Activated T-helper 1 cell treated with anti-CD3 and anti-CD28 coated beads, Interleukin-12 subunit alpha, Interleukin-12 subunit beta, Interleukin-2, Interleukin-4 antibody, amounts not matched to agents 30 ng/mL and 10 ng/mL and 1 ng/mL, durations not matched to agents 14 hours and 24 hours and 36 hours (primary cell): ENCODE data around the gene UGGT2. TPM values are rescaled to one million over a fixed set of nuclear protein-coding genes. Genes with fewer than 3 reads are reported as not detected.

Experiments used
- DNase-seq: peaks from one replicate; pipeline ENCODE4 v3.0.0; 2021; ENCODE audit warnings: low spot score
- H3K27ac Mint-ChIP-seq: one replicate; pipeline ENCODE4 v1.8.0; 2021; ENCODE audit warnings: mild to moderate bottlenecking, mixed read lengths
- H3K27me3 Mint-ChIP-seq: one replicate; pipeline ENCODE4 v1.8.0; 2022; ENCODE audit warnings: mild to moderate bottlenecking, moderate library complexity, mixed read lengths; ENCODE audit not compliant: insufficient read depth
- H3K36me3 Mint-ChIP-seq: one replicate; pipeline ENCODE4 v1.8.0; 2021; ENCODE audit warnings: low read depth, mixed read lengths
- H3K4me1 Mint-ChIP-seq: one replicate; pipeline ENCODE4 v1.8.0; 2021; ENCODE audit warnings: low read depth, mixed read lengths
- H3K4me3 Mint-ChIP-seq: one replicate; pipeline ENCODE4 v1.8.0; 2021; ENCODE audit warnings: mild to moderate bottlenecking, moderate library complexity, mixed read lengths
- H3K9me3 Mint-ChIP-seq: one replicate; pipeline ENCODE4 v1.8.0; 2021; ENCODE audit warnings: mixed read lengths
- intact Hi-C: fragments of 100-400 bp; cut with micrococcal nuclease; formaldehyde crosslinking; loops from one replicate; pipeline ENCODE4 v1.15.1; 2024
- total RNA-seq: library from RNA; stranded (reverse); gene quantifications from 2 replicates; pipeline ENCODE4 v1.2.3, GENCODE V29; 2022

UGGT2 gene
- total RNA-seq, 1 donor from 2014 or later, result 0.26 TPM

GRCh38 chr13:95834134-95834765 is 219.0 kb downstream of the UGGT2 start:
- Mint-ChIP-seq H3K9me3 (no peaks in the 10 kb centered on the region), H3K36me3 (no peaks in the 10 kb centered on the region), H3K27ac (no peak overlapping the region), H3K27me3 (peaks cover 15% of the 10 kb centered on the region), H3K4me3 (no peak overlapping the region), H3K4me1 (no peaks in the 10 kb centered on the region)
- DNase-seq, result peak; percentile 38
- intact Hi-C loops, result loop anchor here (1.0 to 10.0 kb wide), 7 partner anchors 158 to 642 kb away; no protein-coding TSS in a partner anchor

GRCh38 chr13:95833719-95834118 is 219.5 kb downstream of the UGGT2 start:
- Mint-ChIP-seq H3K4me1 (no peaks in the 10 kb centered on the region), H3K36me3 (no peaks in the 10 kb centered on the region), H3K9me3 (no peaks in the 10 kb centered on the region)

GRCh38 chr13:95833126-95833525 is 220.1 kb downstream of the UGGT2 start:
- Mint-ChIP-seq H3K27ac (no peak overlapping the region), H3K4me1 (no peaks in the 10 kb centered on the region), H3K4me3 (no peak overlapping the region), H3K9me3 (no peaks in the 10 kb centered on the region), H3K36me3 (no peaks in the 10 kb centered on the region), H3K27me3 (peaks cover 15% of the 10 kb centered on the region)
- intact Hi-C loops, result loop anchor here (5.0 to 10.0 kb wide), 2 partner anchors 428 to 641 kb away; no protein-coding TSS in a partner anchor
- DNase-seq, result no peak

More at GRCh38 chr13:95833719-95834118, 219.5 kb downstream of the UGGT2 start:
- intact Hi-C loops, result loop anchor here (1.0 to 10.0 kb wide), 7 partner anchors 157 to 641 kb away; no protein-coding TSS in a partner anchor
- H3K4me3 Mint-ChIP-seq, result no peak overlapping the region
- DNase-seq, result no peak
- H3K27me3 Mint-ChIP-seq, result peaks cover 15% of the 10 kb centered on the region
- H3K27ac Mint-ChIP-seq, result no peak overlapping the region

- H3K27me3 Mint-ChIP-seq, result peaks cover 10% of the 10 kb centered on the region
- no peak for DNase-seq
- intact Hi-C loops, result no loop called here
- H3K4me1 Mint-ChIP-seq, result no peaks in the 10 kb centered on the region
- no peak overlapping the region for H3K4me3 Mint-ChIP-seq
- H3K27ac Mint-ChIP-seq, result no peak overlapping the region
- no peaks in the 10 kb centered on the region for H3K9me3 Mint-ChIP-seq
- H3K36me3 Mint-ChIP-seq, result no peaks in the 10 kb centered on the region
Measured at GRCh38 chr13:95822303-95822702, 230.9 kb downstream of the UGGT2 start.

- Mint-ChIP-seq H3K27ac (no peak overlapping the region), H3K4me3 (no peak overlapping the region), H3K9me3 (no peaks in the 10 kb centered on the region), H3K4me1 (no peaks in the 10 kb centered on the region), H3K36me3 (no peaks in the 10 kb centered on the region), H3K27me3 (peaks cover 13% of the 10 kb centered on the region)
- intact Hi-C loops, result no loop called here
- DNase-seq, result no peak
Measured at GRCh38 chr13:95814495-95814894, 238.7 kb downstream of the UGGT2 start.

- peaks cover 16% of the 10 kb centered on the region for H3K27me3 Mint-ChIP-seq
- no peaks in the 10 kb centered on the region for H3K9me3 Mint-ChIP-seq
- no peaks in the 10 kb centered on the region for H3K36me3 Mint-ChIP-seq
- no peak overlapping the region for H3K27ac Mint-ChIP-seq
- no peak for DNase-seq
- H3K4me1 Mint-ChIP-seq, result no peaks in the 10 kb centered on the region
- intact Hi-C loops, result no loop called here
- no peak overlapping the region for H3K4me3 Mint-ChIP-seq
Measured at GRCh38 chr13:95813139-95813538, 240.1 kb downstream of the UGGT2 start.

- intact Hi-C loops, result no loop called here
- Mint-ChIP-seq H3K27me3 (peaks cover 13% of the 10 kb centered on the region), H3K9me3 (no peaks in the 10 kb centered on the region), H3K27ac (no peak overlapping the region), H3K4me3 (no peak overlapping the region), H3K4me1 (no peaks in the 10 kb centered on the region), H3K36me3 (no peaks in the 10 kb centered on the region)
- DNase-seq, result no peak
Measured at GRCh38 chr13:95809429-95809828, 243.8 kb downstream of the UGGT2 start.

GRCh38 chr13:95805921-95806320 is 247.3 kb downstream of the UGGT2 start:
- Mint-ChIP-seq H3K4me1 (no peaks in the 10 kb centered on the region), H3K27ac (no peak overlapping the region), H3K9me3 (no peaks in the 10 kb centered on the region), H3K36me3 (no peaks in the 10 kb centered on the region), H3K27me3 (peaks cover 10% of the 10 kb centered on the region), H3K4me3 (no peak overlapping the region)
- DNase-seq, result no peak
- intact Hi-C loops, result no loop called here

GRCh38 chr13:95801825-95802224 is 251.4 kb downstream of the UGGT2 start:
- H3K36me3 Mint-ChIP-seq, result no peaks in the 10 kb centered on the region
- H3K4me3 Mint-ChIP-seq, result no peak overlapping the region
- no peaks in the 10 kb centered on the region for H3K4me1 Mint-ChIP-seq
- H3K9me3 Mint-ChIP-seq, result no peaks in the 10 kb centered on the region
- intact Hi-C loops, result no loop called here
- no peak overlapping the region for H3K27ac Mint-ChIP-seq
- peaks cover 5% of the 10 kb centered on the region for H3K27me3 Mint-ChIP-seq
- DNase-seq, result no peak

GRCh38 chr13:95800436-95800835 is 252.8 kb downstream of the UGGT2 start:
- Mint-ChIP-seq H3K4me1 (no peaks in the 10 kb centered on the region), H3K27me3 (peaks cover 5% of the 10 kb centered on the region), H3K9me3 (no peaks in the 10 kb centered on the region), H3K4me3 (no peak overlapping the region), H3K27ac (no peak overlapping the region), H3K36me3 (no peaks in the 10 kb centered on the region)
- DNase-seq, result no peak
- intact Hi-C loops, result no loop called here

GRCh38 chr13:95797016-95797415 is 256.2 kb downstream of the UGGT2 start:
- no peak for DNase-seq
- intact Hi-C loops, result no loop called here
- Mint-ChIP-seq H3K27me3 (no peaks in the 10 kb centered on the region), H3K4me3 (no peak overlapping the region), H3K4me1 (no peaks in the 10 kb centered on the region), H3K27ac (no peak overlapping the region), H3K36me3 (peaks cover 8% of the 10 kb centered on the region), H3K9me3 (no peaks in the 10 kb centered on the region)

GRCh38 chr13:95793781-95794180 is 259.4 kb downstream of the UGGT2 start:
- no peak overlapping the region for H3K4me3 Mint-ChIP-seq
- H3K4me1 Mint-ChIP-seq, result no peaks in the 10 kb centered on the region
- no peaks in the 10 kb centered on the region for H3K27me3 Mint-ChIP-seq
- H3K36me3 Mint-ChIP-seq, result peaks cover 24% of the 10 kb centered on the region
- no peak for DNase-seq
- no peak overlapping the region for H3K27ac Mint-ChIP-seq
- intact Hi-C loops, result no loop called here
- peaks cover 4% of the 10 kb centered on the region for H3K9me3 Mint-ChIP-seq

- Mint-ChIP-seq H3K4me1 (no peaks in the 10 kb centered on the region), H3K27ac (no peak overlapping the region), H3K9me3 (peaks cover 4% of the 10 kb centered on the region), H3K36me3 (peaks cover 27% of the 10 kb centered on the region), H3K27me3 (no peaks in the 10 kb centered on the region), H3K4me3 (no peak overlapping the region)
- DNase-seq, result no peak
- intact Hi-C loops, result no loop called here
Measured at GRCh38 chr13:95793018-95793555, 260.1 kb downstream of the UGGT2 start.
